ENCODE data around the gene SH3RF3. TPM values are rescaled to one million over a fixed set of nuclear protein-coding genes. Genes with fewer than 3 reads are reported as not detected.

The SH3RF3 gene
- total RNA-seq, 3 donors from 2014 or later (not counting 1 experiment from before 2014, with no cell fraction given) = 0.23 to 0.61 (median 0.34) TPM

DNA sequence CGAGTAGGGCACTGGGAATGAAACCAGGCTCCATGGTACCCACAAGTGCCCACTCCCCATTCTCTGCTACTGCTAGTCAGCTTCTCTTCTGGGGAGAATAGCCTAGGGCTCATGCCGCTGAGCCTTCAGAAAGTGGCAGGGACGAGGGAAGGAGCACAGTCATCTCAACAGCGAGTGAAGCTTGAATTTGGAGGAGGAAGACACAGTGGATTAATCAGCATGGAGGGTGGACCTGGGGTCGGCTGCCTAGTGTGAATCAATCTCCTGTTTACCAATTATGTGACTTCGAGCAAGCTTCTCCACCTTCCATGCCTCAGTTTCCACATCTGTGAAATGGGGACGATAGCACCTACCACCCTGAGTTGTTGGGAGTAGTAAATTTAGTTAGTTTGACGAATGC lies 327.8 kb downstream of the SH3RF3 start:
- Histone ChIP-seq H3K27ac (ENCODE audit: low read length) (no peak overlapping the region), H3K4me1 (ENCODE audit: control insufficient read depth, insufficient read depth, low read length) (peaks cover 8% of the 10 kb centered on the region), H3K36me3 (ENCODE audit: control insufficient read depth, insufficient read depth, low read length) (no peaks in the 10 kb centered on the region), H3K4me3 (ENCODE audit: low read length) (no peak overlapping the region), H3K9me3 (ENCODE audit: control insufficient read depth, insufficient read depth, low read length) (no peaks in the 10 kb centered on the region), H3K27me3 (ENCODE audit: control insufficient read depth, insufficient read depth, low read length) (no peaks in the 10 kb centered on the region)
- no peak overlapping the region for H3K4me3 Mint-ChIP-seq
- peaks cover 0 to 2% of the 10 kb centered on the region in 2 donors for H3K27me3 Mint-ChIP-seq (ENCODE audit: low read depth in 2 of 2)
- H3K9me3 Mint-ChIP-seq = no peaks in the 10 kb centered on the region
- WGBS (ENCODE audit: insufficient coverage) = 89% methylated on average over 5 of the region's 8 CpGs
- H3K4me1 Mint-ChIP-seq = peaks cover 4 to 6% of the 10 kb centered on the region in 2 donors
- no peak for DNase-seq
- no peak overlapping the region for H3K27ac Mint-ChIP-seq
- H3K36me3 Mint-ChIP-seq = no peaks in the 10 kb centered on the region
- intact Hi-C loops (cut with micrococcal nuclease) = no loop called here
- no peak for ATAC-seq
- TF ChIP-seq, protein P1, sequence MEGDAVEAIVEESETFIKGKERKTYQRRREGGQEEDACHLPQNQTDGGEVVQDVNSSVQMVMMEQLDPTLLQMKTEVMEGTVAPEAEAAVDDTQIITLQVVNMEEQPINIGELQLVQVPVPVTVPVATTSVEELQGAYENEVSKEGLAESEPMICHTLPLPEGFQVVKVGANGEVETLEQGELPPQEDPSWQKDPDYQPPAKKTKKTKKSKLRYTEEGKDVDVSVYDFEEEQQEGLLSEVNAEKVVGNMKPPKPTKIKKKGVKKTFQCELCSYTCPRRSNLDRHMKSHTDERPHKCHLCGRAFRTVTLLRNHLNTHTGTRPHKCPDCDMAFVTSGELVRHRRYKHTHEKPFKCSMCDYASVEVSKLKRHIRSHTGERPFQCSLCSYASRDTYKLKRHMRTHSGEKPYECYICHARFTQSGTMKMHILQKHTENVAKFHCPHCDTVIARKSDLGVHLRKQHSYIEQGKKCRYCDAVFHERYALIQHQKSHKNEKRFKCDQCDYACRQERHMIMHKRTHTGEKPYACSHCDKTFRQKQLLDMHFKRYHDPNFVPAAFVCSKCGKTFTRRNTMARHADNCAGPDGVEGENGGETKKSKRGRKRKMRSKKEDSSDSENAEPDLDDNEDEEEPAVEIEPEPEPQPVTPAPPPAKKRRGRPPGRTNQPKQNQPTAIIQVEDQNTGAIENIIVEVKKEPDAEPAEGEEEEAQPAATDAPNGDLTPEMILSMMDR (IDR thresholded peaks at IDR 0.05) = no peak

DNA sequence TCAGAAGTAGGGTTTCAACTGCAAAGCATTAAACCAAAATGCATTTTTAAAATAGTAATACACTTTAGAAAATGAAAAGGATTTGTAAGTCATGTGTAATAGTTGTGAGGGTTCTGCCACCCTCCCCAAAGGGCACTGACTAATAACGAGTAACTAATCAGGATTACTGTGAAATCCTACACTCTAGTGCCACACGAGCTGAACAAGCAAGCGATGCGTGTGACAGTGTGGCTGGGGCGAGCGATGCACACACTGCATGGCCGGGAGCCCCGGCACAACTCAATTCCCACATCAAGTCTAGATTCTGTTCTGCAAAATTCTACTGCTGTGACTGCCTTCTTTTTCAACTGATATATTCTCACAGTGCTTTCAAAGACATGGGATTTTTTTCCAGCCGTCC lies 328.4 kb downstream of the SH3RF3 start:
- Mint-ChIP-seq H3K9me3 (no peaks in the 10 kb centered on the region), H3K27me3 (ENCODE audit: low read depth in 2 of 2) (peaks cover 0 to 2% of the 10 kb centered on the region in 2 donors), H3K4me1 (peaks cover 0 to under 1% of the 10 kb centered on the region in 2 donors), H3K4me3 (no peak overlapping the region), H3K36me3 (no peaks in the 10 kb centered on the region), H3K27ac (no peak overlapping the region)
- no peaks in the 10 kb centered on the region for H3K27me3 ChIP-seq (ENCODE audit: control insufficient read depth, insufficient read depth, low read length)
- no peak overlapping the region for H3K27ac ChIP-seq (ENCODE audit: low read length)
- no peak overlapping the region for H3K4me3 ChIP-seq (ENCODE audit: low read length)
- intact Hi-C loops (cut with micrococcal nuclease) = no loop called here
- WGBS (ENCODE audit: insufficient coverage) = 73% methylated on average over 9 of the region's 9 CpGs
- peaks cover 2% of the 10 kb centered on the region for H3K4me1 ChIP-seq (ENCODE audit: control insufficient read depth, insufficient read depth, low read length)
- no peaks in the 10 kb centered on the region for H3K9me3 ChIP-seq (ENCODE audit: control insufficient read depth, insufficient read depth, low read length)
- no peaks in the 10 kb centered on the region for H3K36me3 ChIP-seq (ENCODE audit: control insufficient read depth, insufficient read depth, low read length)
- DNase-seq (no peak), ATAC-seq (no peak)
- TF ChIP-seq, protein P1 (IDR thresholded peaks at IDR 0.05) = no peak

DNA sequence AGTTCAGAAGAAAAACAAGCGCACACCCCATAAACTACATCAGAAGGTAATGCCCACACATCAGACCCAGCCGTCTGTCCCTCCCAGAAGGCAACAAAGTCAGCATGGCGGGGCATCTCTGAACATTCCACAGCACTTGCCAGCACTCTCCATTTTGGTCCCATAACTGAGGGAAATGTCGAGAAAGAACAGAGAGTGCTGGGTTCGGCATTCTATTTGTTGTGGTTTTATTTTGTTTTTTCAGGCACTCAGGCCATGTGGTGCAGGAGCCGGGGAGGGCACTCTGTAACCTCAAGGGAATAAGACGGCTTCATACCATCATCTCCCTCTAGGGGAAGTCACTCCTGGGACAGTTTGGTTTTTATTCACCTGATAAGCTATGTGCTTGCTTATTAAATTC lies 328.8 kb downstream of the SH3RF3 start:
- TF ChIP-seq, protein P1 (IDR thresholded peaks at IDR 0.05) = no peak
- 61% methylated on average over 6 of the region's 7 CpGs for whole genome bisulfite sequencing (ENCODE audit: insufficient coverage)
- Histone ChIP-seq H3K4me3 (ENCODE audit: low read length) (no peak overlapping the region), H3K9me3 (ENCODE audit: control insufficient read depth, insufficient read depth, low read length) (no peaks in the 10 kb centered on the region), H3K4me1 (ENCODE audit: control insufficient read depth, insufficient read depth, low read length) (no peaks in the 10 kb centered on the region), H3K27ac (ENCODE audit: low read length) (no peak overlapping the region), H3K36me3 (ENCODE audit: control insufficient read depth, insufficient read depth, low read length) (no peaks in the 10 kb centered on the region), H3K27me3 (ENCODE audit: control insufficient read depth, insufficient read depth, low read length) (no peaks in the 10 kb centered on the region)
- DNase-seq (no peak), ATAC-seq (no peak)
- Mint-ChIP-seq H3K27ac (no peak overlapping the region), H3K4me3 (no peak overlapping the region), H3K4me1 (no peaks in the 10 kb centered on the region), H3K36me3 (no peaks in the 10 kb centered on the region), H3K9me3 (no peaks in the 10 kb centered on the region), H3K27me3 (ENCODE audit: low read depth in 2 of 2) (peaks cover 0 to 2% of the 10 kb centered on the region in 2 donors)
- intact Hi-C loops (cut with micrococcal nuclease) = no loop called here

DNA sequence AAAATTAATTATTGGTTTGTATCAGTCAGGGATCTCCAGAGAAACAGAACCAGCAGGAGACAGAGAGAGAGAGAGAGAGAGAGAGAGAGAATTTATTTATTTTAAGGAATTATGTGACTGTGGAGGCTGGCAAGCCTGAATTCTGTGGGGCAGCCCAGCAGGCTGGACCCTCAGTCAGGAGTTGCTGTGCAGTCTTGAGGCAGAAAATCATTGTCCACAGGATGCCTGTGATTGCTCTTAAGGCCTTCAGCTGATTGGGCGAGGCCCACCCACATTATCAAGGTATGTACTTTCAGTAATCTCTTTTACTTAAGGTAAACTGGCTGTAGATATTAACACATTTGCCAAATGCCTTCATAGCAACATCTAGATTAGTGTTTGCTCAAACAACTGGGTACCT lies 329.5 kb downstream of the SH3RF3 start:
- peaks cover 0 to 2% of the 10 kb centered on the region in 2 donors for H3K27me3 Mint-ChIP-seq (ENCODE audit: low read depth in 2 of 2)
- H3K9me3 Mint-ChIP-seq = no peaks in the 10 kb centered on the region
- H3K4me1 Mint-ChIP-seq = no peaks in the 10 kb centered on the region
- no peak overlapping the region for H3K4me3 Mint-ChIP-seq
- TF ChIP-seq, protein P1 (IDR thresholded peaks at IDR 0.05) = no peak
- Histone ChIP-seq H3K36me3 (ENCODE audit: control insufficient read depth, insufficient read depth, low read length) (no peaks in the 10 kb centered on the region), H3K4me1 (ENCODE audit: control insufficient read depth, insufficient read depth, low read length) (no peaks in the 10 kb centered on the region), H3K27me3 (ENCODE audit: control insufficient read depth, insufficient read depth, low read length) (no peaks in the 10 kb centered on the region), H3K4me3 (ENCODE audit: low read length) (no peak overlapping the region), H3K27ac (ENCODE audit: low read length) (no peak overlapping the region), H3K9me3 (ENCODE audit: control insufficient read depth, insufficient read depth, low read length) (no peaks in the 10 kb centered on the region)
- no peak for ATAC-seq
- H3K27ac Mint-ChIP-seq = no peak overlapping the region
- WGBS (ENCODE audit: insufficient coverage) = 88% methylated on average over 1 of the region's 1 CpG
- intact Hi-C loops (cut with micrococcal nuclease) = no loop called here
- no peak for DNase-seq
- H3K36me3 Mint-ChIP-seq = no peaks in the 10 kb centered on the region
